ENCODE results near the gene ALG9.

Gene ALG9

DNA sequence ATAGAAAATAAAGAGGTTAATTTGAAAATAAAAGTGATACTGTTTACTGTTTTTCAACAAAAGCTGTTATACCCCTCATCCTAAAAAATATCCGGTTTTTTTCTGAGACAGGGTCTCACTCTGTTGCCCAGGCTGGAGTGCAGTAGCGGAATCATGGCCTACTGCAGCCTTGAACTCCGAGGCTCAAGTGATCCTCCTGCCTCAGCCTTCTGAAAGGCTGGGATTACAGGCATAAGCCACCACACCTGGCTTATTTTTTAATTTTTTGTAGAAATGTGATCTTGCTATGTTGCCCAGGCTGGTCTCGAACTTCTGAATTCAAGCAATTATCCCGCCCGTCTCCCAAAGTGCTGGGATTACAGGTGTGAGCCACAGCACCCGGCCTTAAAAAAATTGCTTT is 35.7 kb downstream of the ALG9 start:
- DNase-seq (ENCODE audit: low spot score): no peak

DNA sequence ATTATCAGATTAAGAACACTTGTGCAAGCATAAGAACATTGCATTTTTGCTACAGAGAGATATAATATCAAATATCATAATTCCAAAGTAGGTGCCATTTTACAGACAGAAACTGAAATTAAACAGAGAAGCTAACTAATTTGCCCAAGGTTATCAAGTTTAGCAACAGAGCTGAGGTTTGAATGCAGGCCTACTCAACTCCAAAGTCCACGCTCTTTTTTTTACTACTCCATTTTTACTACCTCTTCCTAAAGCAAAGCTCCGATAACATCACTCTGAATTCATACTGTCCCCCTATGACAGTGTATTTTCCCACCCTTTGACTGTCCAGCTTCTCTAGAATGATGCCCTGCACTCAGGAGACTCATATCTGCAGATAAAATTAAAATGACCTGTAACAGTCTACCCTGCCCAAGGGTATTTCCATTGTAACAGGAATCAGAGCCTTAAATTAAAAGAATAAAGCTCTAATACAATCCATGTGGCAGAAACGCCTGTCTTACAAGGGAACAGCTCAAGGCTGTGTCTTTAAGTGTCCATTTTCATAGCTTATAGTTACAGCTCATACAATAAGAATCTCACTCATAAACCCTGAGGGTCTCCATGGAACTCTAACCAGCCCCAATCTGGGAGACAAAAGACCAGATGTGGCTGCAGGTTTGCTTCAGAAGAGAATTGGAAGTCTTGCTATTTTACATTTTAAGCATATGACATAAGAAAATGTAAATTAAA is 36.8 kb downstream of the ALG9 start:
- no peak for DNase-seq (ENCODE audit: low spot score)

DNA sequence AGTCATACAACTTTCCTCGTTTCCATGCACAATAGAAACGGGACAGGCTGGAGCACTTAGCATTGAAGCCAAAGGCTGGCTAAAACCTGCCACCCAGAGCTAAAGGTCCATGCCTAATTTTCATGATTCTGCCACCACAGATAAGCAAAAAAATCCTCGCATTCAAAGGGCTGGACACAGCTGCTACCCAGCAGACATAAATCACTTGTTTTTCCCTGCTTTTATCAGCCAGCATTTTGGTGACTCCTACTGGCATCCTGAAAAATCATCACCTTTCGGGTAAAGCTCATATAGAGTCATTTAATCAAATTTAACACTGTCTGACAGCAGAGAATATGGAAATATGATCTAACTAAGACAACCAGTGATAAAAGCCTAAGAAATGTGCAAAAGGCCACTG is 37.9 kb downstream of the ALG9 start:
- no peak for DNase-seq (ENCODE audit: low spot score)

DNA sequence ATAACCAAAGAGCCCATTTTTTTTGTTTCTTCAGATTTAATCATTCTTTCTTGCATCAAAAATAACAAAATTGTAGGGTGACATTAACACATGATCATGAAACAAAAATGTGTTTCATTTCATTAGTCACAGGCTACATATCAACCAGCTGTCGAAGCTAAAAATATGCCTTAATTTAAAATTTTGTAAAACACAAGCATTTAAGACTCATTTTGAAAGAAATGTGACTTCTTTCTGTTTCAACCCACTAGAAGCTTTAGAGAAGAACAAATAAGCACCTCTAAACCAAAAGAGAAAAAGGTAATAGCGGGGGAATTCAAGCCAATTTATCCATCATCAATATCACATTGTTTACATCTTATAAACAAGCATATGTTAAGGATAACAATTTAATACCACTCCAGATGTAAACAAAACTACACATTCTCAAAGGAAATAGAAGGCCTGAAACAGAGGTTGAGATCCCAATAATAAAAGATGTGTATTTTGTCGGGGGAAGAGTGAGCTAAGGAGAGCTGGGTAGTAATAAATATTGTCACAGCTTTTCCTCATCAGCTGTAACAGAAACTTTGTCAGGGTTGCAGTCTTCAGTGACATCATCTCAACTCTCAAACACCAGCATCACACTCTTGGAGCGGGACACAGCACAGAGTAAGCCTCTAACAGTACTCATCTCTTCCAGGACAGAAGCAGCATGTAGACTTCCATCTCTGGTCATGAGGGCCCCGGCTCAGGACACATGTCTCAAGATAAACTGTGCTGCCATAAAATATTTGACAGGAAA is 42.0 kb downstream of the ALG9 start:
- no peak for DNase-seq (ENCODE audit: low spot score)

DNA sequence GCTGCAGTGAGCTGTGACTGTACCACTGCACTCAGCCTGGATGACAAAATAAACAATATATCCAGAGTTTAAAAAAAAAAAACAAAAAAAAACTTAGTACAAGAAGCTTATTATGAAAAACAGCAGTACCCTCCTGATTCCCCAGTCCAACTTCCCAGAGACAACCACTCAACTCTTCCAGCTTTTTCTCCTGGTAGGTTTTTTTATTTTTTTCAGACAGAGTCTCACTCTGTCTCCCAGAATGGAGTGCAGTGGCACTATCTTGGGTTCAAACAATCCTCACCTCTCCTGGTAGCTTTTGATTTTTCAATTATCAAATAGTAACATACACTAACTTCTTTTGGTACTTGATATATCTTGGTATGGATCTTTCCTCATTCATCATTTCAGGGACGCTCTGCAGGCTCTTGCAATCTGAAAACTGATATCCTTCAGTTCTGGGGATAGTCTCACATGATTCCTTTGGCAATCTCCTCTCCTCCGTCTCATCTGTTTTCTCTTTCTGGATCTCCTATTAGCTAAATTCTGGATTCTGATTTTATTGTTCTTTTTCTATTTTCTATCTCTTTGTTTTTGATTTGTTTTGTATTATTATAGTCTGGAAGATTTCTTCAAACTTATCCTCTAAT is 44.9 kb downstream of the ALG9 start:
- no peak for DNase-seq (ENCODE audit: low spot score)

DNA sequence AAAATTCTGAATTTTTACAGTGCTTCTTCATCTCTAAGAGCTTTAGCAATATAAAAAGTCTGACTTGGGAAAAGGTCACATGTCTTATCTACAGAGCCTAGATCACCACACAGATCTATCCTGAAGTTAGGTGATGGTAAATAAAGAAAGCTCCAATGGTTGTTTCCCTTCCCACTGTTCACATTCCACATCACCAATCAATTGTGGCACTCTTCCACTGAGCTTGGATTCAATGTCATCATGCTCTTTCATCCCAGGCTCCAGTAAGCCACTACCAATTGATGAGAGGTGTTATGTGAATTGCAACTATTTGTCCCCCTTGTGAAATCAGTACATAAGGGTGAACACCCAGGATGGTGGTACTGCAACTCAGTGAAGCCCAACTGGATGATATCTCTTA is 47.8 kb downstream of the ALG9 start:
- DNase-seq (ENCODE audit: low spot score): no peak

DNA sequence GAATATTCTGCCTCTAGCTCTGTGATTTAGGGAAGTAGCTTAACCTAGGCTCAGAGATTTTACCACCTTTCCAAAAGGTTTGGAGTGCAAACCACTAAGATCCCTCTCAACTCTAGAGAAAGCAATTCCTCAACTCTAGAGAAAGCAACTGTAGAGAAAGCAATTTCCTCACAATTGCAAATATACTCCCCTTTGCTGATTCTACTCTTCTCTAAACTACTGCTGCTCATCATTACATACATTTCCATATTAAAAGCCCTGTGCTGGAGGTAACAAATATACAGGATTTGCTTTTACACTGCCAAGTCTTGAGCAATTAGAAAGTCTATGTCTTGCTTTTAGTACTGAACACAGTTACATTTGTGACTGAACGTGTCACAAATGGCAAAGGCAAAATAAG is 48.2 kb downstream of the ALG9 start:
- no peak for DNase-seq (ENCODE audit: low spot score)

DNA sequence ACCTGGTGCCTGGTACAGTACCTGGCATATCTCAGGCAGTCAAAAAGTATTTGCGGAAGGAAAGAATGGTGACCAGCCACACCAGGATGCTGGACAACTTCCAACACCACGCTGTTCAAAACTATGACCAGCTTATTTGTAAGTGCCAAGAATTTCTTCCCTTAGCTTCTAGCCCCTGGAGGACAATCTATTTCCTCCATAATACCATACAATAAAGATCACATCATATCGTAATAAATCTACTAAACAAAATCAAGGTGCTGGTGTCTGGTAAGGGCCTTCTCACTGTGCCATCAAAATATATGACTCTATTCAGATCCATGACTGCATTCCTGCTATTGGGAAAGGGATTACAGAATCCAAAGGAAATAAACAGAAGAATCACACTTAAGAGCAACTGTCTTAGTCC is 51.5 kb downstream of the ALG9 start:
- DNase-seq (ENCODE audit: low spot score): no peak

DNA sequence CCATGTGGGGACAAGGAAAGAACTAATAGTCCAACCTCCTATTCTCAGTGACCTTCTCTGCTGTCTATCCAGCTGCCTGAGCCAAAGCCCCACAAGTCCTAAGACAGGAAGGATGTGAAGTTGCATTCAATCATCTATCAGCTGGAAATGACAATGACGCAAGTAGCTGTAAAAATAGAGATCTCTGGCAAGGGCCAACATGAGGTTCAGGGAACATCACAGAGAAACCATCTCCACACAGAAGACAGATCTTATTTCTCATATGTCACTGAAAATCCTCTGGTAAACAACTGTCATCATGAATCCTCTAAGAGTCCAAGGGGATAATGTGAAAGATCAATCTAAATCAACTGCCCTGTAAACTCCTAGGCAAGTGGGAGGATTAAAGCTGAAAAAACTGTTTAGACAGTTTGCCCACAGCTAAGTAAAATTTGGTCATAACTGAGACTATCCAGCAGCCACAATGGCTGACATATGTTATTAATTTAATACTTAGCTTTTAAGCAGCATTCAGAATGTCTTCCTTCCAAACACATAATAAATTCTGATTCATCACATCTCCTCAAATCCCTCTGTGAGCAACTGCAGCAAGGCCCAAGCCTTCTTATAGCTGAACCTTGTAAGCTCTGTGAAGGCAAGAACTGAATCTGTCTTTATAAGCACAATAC is 52.1 kb downstream of the ALG9 start:
- no peak for DNase-seq (ENCODE audit: low spot score)

DNA sequence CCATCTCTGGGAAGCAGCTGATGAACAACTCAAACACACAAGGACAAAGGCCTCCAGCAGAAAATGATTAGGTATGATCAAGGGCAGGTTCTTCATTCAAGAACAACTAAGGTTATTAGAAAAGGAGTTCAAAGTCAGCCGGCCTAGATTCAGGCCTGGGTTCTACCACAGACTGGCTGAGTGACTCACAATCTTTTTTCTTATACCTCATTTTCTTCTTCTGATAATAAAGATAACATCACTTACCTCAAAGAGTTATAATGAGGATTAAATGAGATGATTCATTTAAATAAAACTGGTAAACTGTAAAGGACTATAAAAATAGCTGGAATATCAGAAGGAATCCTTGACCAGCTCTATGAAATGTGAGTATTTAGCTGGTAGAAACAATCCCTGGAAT is 55.9 kb downstream of the ALG9 start:
- no peak for DNase-seq (ENCODE audit: low spot score)

DNA sequence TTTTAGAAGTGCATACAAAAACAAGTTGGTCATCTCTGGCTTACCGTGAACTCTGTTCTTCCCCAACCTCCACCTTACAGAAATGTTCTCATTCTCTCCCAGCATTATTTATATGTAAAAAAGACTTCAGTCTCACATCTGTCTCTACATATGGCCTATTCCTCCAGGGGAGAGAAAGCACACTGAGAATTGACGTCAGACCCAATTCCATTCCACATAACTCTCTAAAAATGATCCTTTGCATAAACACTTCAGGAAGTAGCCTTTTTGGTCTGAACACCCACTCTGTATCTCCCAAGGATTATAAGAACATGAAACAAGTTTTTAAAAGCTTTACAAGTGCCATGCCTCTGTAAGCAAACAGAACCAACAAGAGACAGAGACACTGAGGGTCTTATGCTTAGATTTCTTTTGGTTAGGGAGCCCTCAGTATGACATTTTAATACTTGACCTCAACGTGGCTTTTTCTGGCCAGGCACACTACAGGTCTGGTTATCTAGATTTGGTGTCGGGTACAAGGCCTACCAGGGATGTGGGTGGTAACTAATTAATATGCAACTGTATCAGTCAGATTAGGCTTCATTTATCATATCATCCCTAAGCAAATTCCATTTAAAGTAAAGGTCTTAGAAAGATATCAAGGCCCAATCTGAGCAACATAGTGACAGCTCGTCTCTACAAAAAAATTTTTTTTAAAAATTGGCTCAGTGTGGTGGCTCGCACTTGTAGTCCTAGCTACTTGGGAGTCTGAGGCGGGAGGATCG is 56.6 kb downstream of the ALG9 start:
- DNase-seq (ENCODE audit: low spot score): no peak

DNA sequence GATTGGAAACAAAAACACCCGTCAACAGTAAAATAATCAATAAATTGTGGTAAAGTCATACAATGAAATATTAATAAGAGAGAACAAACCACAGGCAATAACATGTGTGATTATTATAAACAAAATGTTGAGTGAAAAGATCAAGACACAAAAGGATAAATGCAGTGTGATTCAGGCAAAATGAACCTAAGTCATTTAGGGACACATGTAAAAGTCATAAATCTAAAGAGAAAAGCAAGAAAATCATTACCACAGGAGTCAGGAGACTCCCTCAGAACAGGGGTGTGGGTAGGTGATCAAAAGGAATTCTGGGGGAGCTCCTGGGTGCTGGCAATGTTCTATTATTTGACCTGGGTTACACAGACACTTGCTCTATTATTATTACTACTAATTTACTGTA is 57.3 kb downstream of the ALG9 start:
- DNase-seq (ENCODE audit: low spot score): no peak

DNA sequence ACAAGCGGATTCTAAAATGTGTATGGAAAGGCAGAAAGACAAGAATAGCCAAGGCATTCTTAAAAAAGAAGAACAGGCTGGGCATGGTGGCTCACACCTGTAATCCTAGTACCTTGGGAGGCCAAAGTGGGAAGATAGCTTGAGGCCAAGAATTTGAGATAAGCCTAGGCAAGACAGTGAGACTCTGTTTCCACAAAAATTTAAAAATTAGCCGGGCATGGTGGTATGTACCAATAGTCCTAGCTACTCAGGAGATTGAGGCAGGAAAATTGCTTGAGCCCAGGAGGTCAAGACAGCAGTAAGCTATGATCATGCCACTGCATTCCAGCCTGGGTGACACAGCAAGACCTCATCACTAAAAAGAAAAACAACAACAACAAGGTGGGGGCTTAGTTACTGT is 59.2 kb downstream of the ALG9 start:
- no peak for DNase-seq (ENCODE audit: low spot score)

DNA sequence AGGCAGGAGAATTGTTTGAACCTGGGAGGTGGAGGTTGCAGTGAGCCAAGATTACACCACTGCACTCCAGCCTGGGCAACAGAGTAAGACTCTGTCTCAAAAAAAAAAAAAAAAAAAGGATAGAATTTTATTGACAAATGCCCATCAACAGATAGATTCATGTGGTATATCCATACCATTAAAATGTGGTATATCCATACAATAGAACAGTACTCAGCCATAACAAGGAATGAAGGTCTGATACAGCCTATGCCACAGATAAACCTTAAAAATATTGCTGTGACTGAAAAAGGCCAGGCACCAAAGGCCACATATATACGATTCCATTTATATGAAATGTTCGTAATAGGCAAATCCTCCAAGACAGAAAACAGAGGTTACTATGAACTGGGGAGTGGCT is 59.9 kb downstream of the ALG9 start:
- no peak for DNase-seq (ENCODE audit: low spot score)

DNA sequence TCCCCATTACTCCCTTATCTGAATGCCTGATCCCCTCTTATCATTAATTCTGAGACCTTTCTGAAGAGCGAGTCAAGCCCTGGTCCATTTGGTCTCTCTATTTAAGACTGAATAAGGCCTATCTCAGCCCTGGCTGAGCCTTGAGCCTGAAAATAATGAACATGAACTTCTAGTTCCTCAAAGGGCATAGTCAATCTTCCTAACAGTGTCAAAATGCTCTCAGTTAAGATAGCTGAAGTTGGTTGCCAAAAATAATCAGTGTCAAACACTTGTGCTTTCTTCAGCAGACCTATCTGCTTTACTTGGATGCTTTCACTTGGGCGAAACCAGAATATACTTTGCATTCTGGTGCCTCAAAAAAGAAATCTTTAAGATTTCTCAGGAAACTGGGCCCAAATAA is 62.5 kb downstream of the ALG9 start:
- DNase-seq (ENCODE audit: low spot score): no peak

DNA sequence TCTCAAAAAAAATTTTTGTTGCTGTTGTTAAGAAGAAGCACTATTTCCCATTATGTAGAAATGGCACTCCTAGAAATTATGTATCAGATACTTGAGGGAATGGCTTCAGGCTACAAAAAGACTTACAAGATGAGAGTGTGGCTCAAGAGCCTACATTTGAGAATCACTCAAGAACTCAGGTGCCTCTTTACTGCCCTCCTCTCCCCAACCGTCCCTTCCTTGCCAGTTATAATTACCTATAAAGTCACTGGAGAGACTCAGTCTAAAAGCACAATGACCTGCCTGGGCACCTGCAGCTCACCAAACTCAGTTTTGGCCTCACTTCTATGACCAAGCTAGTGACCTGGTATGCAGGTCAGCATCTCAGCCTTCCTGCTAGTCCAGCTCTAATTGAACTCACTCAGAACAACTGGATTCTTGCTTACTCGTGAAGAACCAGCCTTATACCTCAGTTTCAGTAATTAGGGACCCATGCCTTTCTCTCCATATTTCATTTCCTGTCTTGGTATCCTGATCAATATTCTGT is 63.3 kb downstream of the ALG9 start:
- no peak for DNase-seq (ENCODE audit: low spot score)

DNA sequence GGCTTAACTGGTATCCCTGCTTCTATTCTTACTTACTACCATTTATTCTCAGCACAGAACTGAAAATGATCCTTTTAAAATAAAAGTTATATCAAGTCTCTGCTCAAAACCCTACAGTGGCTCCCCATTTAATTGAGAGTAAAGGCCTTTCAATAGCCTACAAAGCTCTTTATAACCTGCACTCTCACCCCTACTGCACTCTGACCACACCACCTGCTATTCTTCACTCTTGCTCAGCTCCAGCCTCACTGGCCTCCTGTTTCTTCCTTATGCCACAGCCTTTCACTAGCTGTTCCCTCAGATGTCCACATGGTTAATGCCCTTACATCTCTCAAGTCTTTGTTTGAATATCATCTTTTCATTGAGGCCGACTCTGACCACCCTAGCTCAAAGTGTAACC is 64.3 kb downstream of the ALG9 start:
- DNase-seq (ENCODE audit: low spot score): no peak

DNA sequence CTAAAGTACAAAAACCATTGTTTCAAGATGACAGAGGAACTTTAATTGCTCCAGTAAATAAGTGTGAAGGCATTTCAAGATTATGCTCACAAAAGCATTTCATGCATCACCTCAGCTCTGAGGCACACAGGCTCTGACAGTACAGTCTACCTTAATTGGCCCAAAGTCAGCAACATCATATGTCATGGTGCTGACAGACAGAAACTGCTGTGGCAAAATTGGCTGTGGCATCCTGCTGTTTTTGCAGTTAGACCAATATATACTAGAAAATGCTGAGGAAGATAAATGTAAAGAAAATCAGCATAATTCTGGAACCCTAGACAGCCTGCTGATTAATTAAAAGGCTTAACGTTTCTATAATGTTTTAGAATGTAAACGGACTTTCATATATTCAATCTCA is 70.2 kb downstream of the ALG9 start:
- no peak for DNase-seq (ENCODE audit: low spot score)

DNA sequence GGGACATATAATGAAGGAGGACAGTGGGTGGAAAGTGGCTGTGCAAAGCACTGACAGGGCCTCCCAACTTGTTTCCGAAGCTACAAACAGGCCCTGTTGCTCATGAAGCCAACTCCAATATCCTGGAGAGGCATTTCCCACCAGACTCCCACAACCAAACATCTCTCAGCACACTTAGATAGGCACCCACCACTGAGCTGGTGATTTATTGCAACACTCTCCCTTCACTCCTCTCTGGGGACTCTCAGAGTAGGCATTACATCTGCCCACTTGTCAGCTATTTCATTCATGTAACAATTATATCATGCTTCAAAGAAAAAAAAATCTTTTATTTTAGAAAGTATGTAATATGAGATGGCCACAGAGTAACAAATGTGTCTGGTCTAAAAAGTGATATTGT is 73.1 kb downstream of the ALG9 start:
- DNase-seq (ENCODE audit: low spot score): no peak

DNA sequence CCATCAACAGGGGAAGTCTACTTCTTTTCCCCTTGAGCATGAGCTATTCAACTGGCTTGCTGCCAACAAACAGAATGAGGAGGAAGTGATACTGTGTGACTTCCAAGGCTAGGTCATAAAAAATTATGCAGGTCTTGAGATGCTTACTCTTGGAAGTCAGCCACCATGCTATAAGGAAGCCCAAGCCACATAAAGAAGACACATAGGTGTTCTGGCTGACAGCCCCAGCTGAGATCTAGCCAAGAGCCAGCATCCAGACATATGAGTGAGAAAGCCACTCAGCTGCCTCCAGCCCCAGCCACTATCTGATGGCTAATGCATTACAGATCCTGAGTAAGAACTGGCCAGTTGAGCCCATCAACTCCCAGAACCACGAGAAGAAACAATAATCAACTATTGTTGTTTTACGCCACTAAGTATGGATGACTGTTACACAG is 74.2 kb downstream of the ALG9 start:
- DNase-seq (ENCODE audit: low spot score): no peak

DNA sequence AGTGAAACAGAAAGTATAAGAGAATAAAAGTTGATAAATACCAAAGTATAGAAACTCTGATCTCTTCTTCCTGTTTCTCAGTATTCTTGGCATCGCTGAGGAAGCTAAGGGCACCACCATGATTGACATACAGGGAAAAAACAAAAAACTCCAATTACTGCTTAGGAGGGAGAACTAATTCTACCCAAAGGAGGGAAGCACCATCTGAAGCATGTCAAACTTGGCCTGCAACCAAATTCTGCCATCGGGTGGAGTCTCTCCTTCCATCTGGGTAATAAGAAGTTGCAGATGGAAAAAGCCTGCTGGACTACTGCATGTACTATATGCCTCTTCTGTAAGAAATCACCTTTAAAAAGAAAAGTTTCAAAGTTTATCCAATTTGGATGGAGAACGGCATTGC is 74.7 kb downstream of the ALG9 start:
- no peak for DNase-seq (ENCODE audit: low spot score)

Data from iPS-NIHi11 (cell line).